Prostate gland (tissue), 2 donors: ENCODE data around the gene WWC2. TPM values are rescaled to one million over a fixed set of nuclear protein-coding genes. Genes with fewer than 3 reads are reported as not detected.

Experiments used
- DNase-seq: peaks from one replicate; pipeline ENCODE4 v3.0.0-alpha.2; 2019; ENCODE audit warnings: low spot score
- H3K27ac ChIP-seq, 2 donors: fragments of 200-600 bp; sonication (generic); 2 replicates each; pipeline ENCODE4 v1.5.1; 2017 to 2019
- H3K27me3 ChIP-seq: fragments of 200-600 bp; sonication (generic); replicated peaks from 2 replicates; pipeline ENCODE4 v1.5.1; 2019; ENCODE audit not compliant: insufficient read depth
- H3K36me3 ChIP-seq, 2 donors: fragments of 200-600 bp; sonication (generic); 1 replicate in 1 of 2; 2 replicates in 1 of 2; pipeline versions ENCODE4 v1.5.1 to v1.8.1; 2017 to 2019
- H3K4me1 ChIP-seq: fragments of 200-600 bp; sonication (generic); replicated peaks from 2 replicates; pipeline ENCODE4 v1.5.1; 2019
- H3K4me3 ChIP-seq, 2 donors: fragments of 200-600 bp; sonication (generic); 2 replicates each; pipeline ENCODE4 v1.5.1; 2017 to 2019
- H3K9me3 ChIP-seq: fragments of 200-600 bp; sonication (generic); 2 replicates; pipeline ENCODE4 v1.5.1; 2017
- CTCF ChIP-seq, 4 experiments: fragments of 200-600 bp in 2 of 4; fragments of 450-650 bp in 2 of 4; sonication (generic) in 2 of 4; IDR thresholded peaks; 1 replicate in 3 of 4; 2 replicates in 1 of 4; pipeline ENCODE4 v1.5.1; 2016 to 2019; ENCODE audit warnings: antibody characterized with exemption in 4 of 4, mild to moderate bottlenecking in 2 of 4, moderate library complexity in 2 of 4
- POLR2A ChIP-seq: fragments of 450-650 bp; IDR thresholded peaks from one replicate; pipeline ENCODE4 v1.6.1; 2016; ENCODE audit warnings: antibody characterized with exemption, mild to moderate bottlenecking
- POLR2AphosphoS5 ChIP-seq: sonication (generic); formaldehyde crosslinking; IDR thresholded peaks from one replicate; pipeline ENCODE4 v1.6.1; 2017; ENCODE audit warnings: antibody characterized with exemption
- WGBS: methylation state at CpG from one replicate; pipeline ENCODE4 v1.1.5; 2018; 5-methylcytosine and 5-hydroxymethylcytosine counted together
- intact Hi-C: fragments of 100-400 bp; cut with DNase I; formaldehyde crosslinking; loops from one replicate; pipeline ENCODE4 v1.14.2; 2022
- total RNA-seq, 2 donors: library from RNA; depleted of rRNA; stranded (reverse); fragments of >200 nt; gene quantifications; one replicate each; pipeline ENCODE4 v1.1.0, GENCODE V29; 2016

WWC2 gene
- total RNA-seq, 2 donors from 2014 or later, result 17.6 to 44.1 TPM

GRCh38 chr4:183080372-183081115, 18.5 kb upstream of the WWC2 start:
- Histone ChIP-seq H3K4me3 (no peak overlapping the region), H3K27ac (no peak overlapping the region), H3K27me3 (no peaks in the 10 kb centered on the region), H3K9me3 (no peaks in the 10 kb centered on the region), H3K36me3 (no peaks in the 10 kb centered on the region), H3K4me1 (no peaks in the 10 kb centered on the region)
- TF ChIP-seq POLR2A, result no peak
- TF ChIP-seq CTCF (IDR thresholded peaks at IDR 0.05), result no peak
- no peak for TF ChIP-seq POLR2AphosphoS5
- intact Hi-C loops, result no loop called here
- no peak for DNase-seq
- WGBS, result 58% methylated on average over 4 of the region's 4 CpGs

GRCh38 chr4:183081116-183081469, 18.0 kb upstream of the WWC2 start:
- H3K4me3 ChIP-seq, result no peak overlapping the region
- TF ChIP-seq POLR2A (no peak), CTCF (IDR thresholded peaks at IDR 0.05) (no peak), POLR2AphosphoS5 (no peak)
- no peak overlapping the region for H3K27ac ChIP-seq
- no peaks in the 10 kb centered on the region for H3K4me1 ChIP-seq
- H3K27me3 ChIP-seq, result no peaks in the 10 kb centered on the region
- H3K36me3 ChIP-seq, result no peaks in the 10 kb centered on the region
- no peak for DNase-seq
- no peaks in the 10 kb centered on the region for H3K9me3 ChIP-seq
- intact Hi-C loops, result no loop called here
- WGBS, result 10% methylated on average over 3 of the region's 3 CpGs

GRCh38 chr4:183082053-183082452, 17.0 kb upstream of the WWC2 start:
- Histone ChIP-seq H3K36me3 (no peaks in the 10 kb centered on the region), H3K9me3 (no peaks in the 10 kb centered on the region), H3K27me3 (no peaks in the 10 kb centered on the region), H3K4me1 (no peaks in the 10 kb centered on the region), H3K4me3 (no peak overlapping the region), H3K27ac (no peak overlapping the region)
- DNase-seq, result no peak
- intact Hi-C loops, result no loop called here
- 89% methylated on average over 3 of the region's 3 CpGs for WGBS
- no peak for TF ChIP-seq POLR2AphosphoS5
- TF ChIP-seq POLR2A, result no peak
- no peak for TF ChIP-seq CTCF (IDR thresholded peaks at IDR 0.05)

DNA sequence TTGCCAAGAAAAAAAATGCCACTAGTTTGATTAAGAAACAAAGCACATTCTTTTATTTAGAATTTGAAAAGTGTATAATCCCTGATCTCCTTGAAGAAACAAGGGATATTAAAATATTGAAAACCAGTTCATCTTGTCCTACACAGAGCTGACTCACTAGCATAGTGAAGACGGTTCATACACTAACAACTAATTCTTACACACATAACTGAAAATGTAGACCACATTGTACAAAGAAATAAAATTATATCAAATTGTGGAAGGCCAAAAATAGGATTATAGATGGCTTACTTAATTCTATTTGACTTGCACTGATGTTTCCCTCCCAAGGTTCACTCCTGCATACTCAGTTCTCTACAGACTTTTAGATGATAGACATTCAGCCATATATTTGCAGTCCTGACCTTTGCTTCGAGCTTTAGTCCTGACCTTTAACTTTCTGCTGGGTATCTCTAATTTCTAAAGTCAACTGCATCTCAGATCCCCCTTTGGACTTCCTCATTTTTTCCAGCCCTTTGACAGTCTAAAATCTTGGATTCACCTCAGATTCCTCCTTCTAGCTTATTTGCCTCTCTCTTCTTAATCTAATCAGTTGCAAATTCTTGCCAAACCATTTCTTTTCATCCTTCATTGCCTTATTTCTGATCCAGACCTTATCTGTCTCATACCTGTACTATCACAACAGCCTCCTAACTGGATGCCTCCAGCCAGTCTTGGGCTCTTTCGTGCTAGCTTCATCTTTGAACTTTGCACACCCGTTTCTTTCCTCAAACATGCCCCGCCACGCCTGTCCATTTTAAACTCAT, 4.5 kb upstream of the WWC2 start:
- intact Hi-C loops, result no loop called here
- Histone ChIP-seq H3K27ac (no peak overlapping the region), H3K4me3 (no peak overlapping the region), H3K4me1 (no peaks in the 10 kb centered on the region), H3K36me3 (no peaks in the 10 kb centered on the region), H3K27me3 (no peaks in the 10 kb centered on the region), H3K9me3 (no peaks in the 10 kb centered on the region)
- DNase-seq, result no peak
- TF ChIP-seq POLR2A (no peak), POLR2AphosphoS5 (no peak), CTCF (IDR thresholded peaks at IDR 0.05) (no peak)
- 66% methylated on average over 6 of the region's 6 CpGs for WGBS

DNA sequence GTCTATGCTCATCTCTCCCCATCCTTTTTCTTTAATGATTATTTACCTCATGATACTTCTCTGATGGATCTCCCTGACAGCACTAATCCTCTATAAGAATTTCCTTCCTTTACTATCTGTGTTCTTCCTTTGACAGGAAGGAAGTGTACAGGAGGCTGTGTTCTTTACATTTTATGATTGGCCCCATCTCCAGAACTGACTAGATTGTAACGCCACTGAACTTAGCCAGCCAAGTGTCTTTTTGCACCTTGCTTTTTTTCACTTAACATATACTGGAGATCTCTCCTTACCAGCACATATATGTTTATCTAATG, 3.9 kb upstream of the WWC2 start:
- 54% methylated on average over 1 of the region's 1 CpG for WGBS
- intact Hi-C loops, result no loop called here
- DNase-seq, result no peak

More for the DNA sequence above, 3.9 kb upstream of the WWC2 start:
- Histone ChIP-seq H3K4me3 (no peak overlapping the region), H3K36me3 (no peaks in the 10 kb centered on the region), H3K27ac (no peak overlapping the region), H3K9me3 (no peaks in the 10 kb centered on the region), H3K4me1 (no peaks in the 10 kb centered on the region), H3K27me3 (no peaks in the 10 kb centered on the region)
- TF ChIP-seq POLR2A (no peak), CTCF (IDR thresholded peaks at IDR 0.05) (no peak), POLR2AphosphoS5 (no peak)
